OCI-M1 (cell line): ENCODE data around the gene SORCS1.

Experiments used
- DNase-seq: peaks from one replicate; lab custom pipeline; 2025; lab: John Stamatoyannopoulos, UW

Gene SORCS1

DNA sequence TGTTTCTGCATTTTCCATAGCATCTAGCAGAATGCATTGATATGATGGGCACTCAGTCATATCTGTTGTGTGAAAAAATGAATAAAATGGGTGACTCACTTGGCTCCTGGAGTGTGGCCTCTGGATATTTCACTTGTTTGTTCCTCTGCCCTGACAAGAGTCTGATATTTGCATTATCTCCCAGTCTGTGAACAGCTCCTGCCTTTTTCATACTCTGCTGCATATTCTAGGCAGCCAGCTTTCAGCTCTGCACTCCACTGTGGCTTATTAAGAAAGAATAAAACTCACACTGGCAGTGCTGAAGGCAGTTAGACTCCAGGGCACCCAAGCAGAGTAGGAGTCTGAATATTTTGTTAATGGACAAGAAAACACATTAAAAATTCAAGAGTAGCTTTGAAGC lies 623.9 kb downstream of the SORCS1 start:
- DNase-seq = no peak

DNA sequence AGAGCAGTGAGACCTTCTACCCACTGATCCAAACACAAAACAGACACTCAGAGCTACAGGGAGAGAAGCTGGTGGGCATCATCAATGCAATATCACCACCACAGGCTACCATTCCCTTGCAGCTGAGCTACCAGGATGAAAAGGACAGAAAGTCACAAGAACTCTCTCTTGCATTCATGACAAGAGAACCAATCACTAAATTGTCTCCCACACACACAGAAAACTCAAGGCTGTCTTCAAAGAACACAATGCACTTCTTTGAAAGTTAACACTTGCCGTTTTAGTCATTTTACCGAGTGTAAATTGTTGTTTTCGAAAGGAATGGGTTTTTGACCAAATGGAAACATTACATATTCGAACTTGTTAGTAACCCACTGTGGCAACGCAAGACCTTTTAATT lies 626.6 kb downstream of the SORCS1 start:
- no peak for DNase-seq

DNA sequence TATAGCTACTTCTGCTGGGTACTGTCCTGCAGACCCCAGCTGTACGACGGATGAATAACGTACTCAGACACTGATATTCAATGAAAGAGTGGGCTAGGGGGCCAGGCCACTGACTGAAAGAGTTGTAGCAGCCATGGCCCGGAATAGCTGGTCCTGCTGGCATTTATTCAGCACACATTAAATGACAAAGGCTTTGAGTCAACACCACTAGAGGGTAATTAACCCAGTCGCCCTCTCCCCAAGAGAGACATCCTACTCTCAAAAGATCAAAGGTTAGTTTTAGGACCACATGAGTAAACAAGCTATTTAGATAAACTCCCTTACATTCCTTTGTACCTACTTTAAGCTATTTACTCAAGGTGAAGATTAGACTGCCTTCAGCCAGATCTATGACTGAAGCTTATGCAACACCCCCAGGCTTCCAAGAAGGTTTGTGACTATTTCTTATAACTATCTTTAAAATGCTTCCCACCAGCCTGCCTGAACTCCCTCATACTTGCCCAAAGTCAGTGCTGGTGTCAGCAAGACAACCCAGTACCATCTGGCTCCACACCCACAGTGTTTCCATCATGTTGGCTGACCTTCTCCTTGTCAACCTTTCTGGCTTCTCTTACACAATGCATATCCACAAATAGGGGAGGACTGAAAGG lies 629.1 kb downstream of the SORCS1 start:
- no peak for DNase-seq

DNA sequence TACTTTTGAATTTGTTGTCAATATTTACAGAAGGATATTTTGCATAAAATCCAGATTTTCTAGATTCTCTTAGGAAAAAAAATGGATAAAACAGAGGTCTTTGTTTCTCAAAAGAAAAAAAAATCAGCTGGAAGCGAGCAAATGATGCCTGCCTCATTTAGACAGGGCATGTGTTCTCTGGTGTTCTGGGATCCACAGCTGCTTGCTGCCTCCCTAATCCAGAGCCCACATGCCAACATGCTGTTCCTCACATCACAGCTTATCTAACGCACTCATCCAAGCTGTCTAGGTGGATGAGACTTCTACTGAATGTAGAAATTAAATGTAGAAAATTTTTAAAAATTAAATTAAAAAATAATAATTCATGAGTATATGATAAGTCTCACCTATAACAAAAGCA lies 630.1 kb downstream of the SORCS1 start:
- no peak for DNase-seq

DNA sequence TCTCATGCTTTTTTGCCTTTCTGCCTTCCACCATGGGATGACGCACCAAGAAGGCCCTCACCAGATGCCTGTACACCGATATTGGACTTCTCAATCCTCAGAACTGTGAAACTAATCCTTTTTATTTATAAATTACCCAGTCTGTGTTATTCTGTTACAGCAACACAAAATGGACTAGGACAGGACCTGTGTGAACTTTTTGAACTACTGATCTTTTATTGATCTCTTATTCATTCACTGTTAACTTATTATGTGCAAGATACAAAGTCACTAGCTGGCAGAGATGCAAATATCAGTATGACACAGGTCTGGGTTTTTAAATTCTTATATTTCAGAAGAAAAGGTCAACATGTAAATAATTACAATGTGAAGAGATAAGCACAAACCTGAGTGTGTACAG lies 635.8 kb downstream of the SORCS1 start:
- DNase-seq = no peak

DNA sequence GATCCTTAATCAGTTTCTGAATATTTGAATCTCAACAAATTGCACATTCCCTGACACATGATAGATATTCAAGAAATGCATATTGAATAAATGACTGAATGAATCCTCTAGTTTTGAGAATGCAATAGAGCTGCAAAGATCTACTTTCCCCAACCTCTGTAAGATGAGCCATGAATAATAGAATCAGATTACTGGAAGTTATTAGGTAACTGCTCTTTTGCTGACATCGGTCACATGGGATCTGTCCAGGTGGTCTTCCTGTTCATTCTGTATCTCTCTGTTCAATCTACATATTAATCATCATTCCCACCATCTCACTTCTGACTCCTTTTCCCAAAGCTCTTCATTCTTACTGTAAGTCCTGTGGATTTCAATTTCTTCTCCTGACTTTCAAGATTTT lies 638.7 kb downstream of the SORCS1 start:
- no peak for DNase-seq
